DOHH2 (cell line): Measurements from ENCODE around the gene HLA-E.

Source experiments
- H3F3A ChIP-seq: fragments of 200-600 bp; sonication (generic), shearing (Covaris generic); 2 replicates; pipeline ENCODE4 v1.6.0; 2016; ENCODE audit warnings: antibody characterized with exemption, mild to moderate bottlenecking; ENCODE audit not compliant: control insufficient read depth, insufficient read depth
- H3K27ac ChIP-seq: fragments of 200-600 bp; sonication (generic); 2 replicates; pipeline ENCODE4 v1.5.1; 2014; ENCODE audit warnings: low read depth, mild to moderate bottlenecking, low read length, moderate library complexity
- H3K27me3 ChIP-seq: fragments of 200-600 bp; sonication (generic); 2 replicates; pipeline ENCODE4 v1.6.1; 2014; ENCODE audit warnings: mild to moderate bottlenecking, low read length, mixed read lengths; ENCODE audit not compliant: control insufficient read depth
- H3K36me3 ChIP-seq: fragments of 200-600 bp; sonication (generic); 2 replicates; pipeline ENCODE4 v1.6.1; 2014; ENCODE audit warnings: mild to moderate bottlenecking, low read length, moderate library complexity, mixed read lengths; ENCODE audit not compliant: control insufficient read depth
- H3K4me1 ChIP-seq: fragments of 200-600 bp; sonication (generic); 2 replicates; pipeline ENCODE4 v1.6.1; 2014; ENCODE audit warnings: mild to moderate bottlenecking, low read length, mixed read lengths; ENCODE audit not compliant: control insufficient read depth
- H3K4me2 ChIP-seq: fragments of 200-600 bp; sonication (generic); 2 replicates; pipeline ENCODE4 v1.6.0; 2014; ENCODE audit warnings: mild to moderate bottlenecking, low read length, moderate library complexity
- H3K4me3 ChIP-seq: fragments of 200-600 bp; sonication (generic); 2 replicates; pipeline ENCODE4 v1.5.1; 2014; ENCODE audit warnings: mild to moderate bottlenecking, low read length, mixed read lengths
- H3K79me2 ChIP-seq: fragments of 200-600 bp; sonication (generic); 2 replicates; pipeline ENCODE4 v1.6.1; 2014; ENCODE audit warnings: mild to moderate bottlenecking, low read length, mixed read lengths; ENCODE audit not compliant: control insufficient read depth
- H3K9me2 ChIP-seq: fragments of 200-600 bp; sonication (generic); replicated peaks from 2 replicates; pipeline ENCODE4 v1.6.1; 2014; ENCODE audit warnings: mild to moderate bottlenecking, low read length, mixed read lengths; ENCODE audit not compliant: control insufficient read depth
- H3K9me3 ChIP-seq: fragments of 200-600 bp; sonication (generic); 2 replicates; pipeline ENCODE4 v1.6.1; 2014; ENCODE audit warnings: antibody characterized with exemption, low read length, mixed read lengths; ENCODE audit not compliant: control insufficient read depth, insufficient read depth
- H4K20me1 ChIP-seq: fragments of 200-600 bp; sonication (generic); 2 replicates; pipeline ENCODE4 v1.6.0; 2014; ENCODE audit warnings: low read depth, mild to moderate bottlenecking, antibody characterized with exemption, low read length, moderate library complexity; ENCODE audit not compliant: control insufficient read depth, insufficient read depth
- EZH2phosphoT487 ChIP-seq: fragments of 200-600 bp; sonication (generic); IDR thresholded peaks from 2 replicates; pipeline ENCODE4 v1.6.1; 2017; ENCODE audit warnings: borderline replicate concordance, mild to moderate bottlenecking, antibody characterized with exemption, low read length, moderate library complexity, mixed read lengths
- TF ChIP-seq, protein P1 (sequence below): fragments of 200-600 bp; sonication (generic); IDR thresholded peaks from one replicate; pipeline ENCODE4 v1.5.1; 2014; ENCODE audit warnings: antibody characterized with exemption, mild to moderate bottlenecking, low read depth, low read length; ENCODE audit not compliant: poor library complexity, severe bottlenecking

Gene HLA-E

DNA sequence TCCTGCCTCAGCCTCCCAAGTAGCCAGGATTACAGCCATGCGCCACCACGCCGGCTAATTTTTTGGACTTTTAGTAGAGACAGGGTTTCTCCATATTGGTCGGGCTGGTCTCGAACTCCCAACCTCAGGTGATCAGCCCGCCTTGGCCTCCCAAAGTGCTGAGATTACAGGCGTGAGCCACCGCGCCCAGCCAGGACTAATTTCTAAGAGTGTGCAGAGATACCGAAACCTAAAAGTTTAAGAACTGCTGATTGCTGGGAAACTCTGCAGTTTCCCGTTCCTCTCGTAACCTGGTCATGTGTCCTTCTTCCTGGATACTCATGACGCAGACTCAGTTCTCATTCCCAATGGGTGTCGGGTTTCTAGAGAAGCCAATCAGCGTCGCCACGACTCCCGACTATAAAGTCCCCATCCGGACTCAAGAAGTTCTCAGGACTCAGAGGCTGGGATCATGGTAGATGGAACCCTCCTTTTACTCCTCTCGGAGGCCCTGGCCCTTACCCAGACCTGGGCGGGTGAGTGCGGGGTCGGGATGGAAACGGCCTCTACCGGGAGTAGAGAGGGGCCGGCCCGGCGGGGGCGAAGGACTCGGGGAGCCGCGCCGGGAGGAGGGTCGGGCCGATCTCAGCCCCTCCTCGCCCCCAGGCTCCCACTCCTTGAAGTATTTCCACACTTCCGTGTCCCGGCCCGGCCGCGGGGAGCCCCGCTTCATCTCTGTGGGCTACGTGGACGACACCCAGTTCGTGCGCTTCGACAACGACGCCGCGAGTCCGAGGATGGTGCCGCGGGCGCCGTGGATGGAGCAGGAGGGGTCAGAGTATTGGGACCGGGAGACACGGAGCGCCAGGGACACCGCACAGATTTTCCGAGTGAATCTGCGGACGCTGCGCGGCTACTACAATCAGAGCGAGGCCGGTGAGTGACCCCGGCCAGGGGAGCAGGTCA lies at the start of gene HLA-E:
Gene HLA-E (plus strand): TSS at position 429 of the 945 bp plus-strand sequence. CDS start 23 bp downstream, at position 452.
- no peaks in the 10 kb centered on the region for H3K9me2 ChIP-seq
- TF ChIP-seq, protein P1, sequence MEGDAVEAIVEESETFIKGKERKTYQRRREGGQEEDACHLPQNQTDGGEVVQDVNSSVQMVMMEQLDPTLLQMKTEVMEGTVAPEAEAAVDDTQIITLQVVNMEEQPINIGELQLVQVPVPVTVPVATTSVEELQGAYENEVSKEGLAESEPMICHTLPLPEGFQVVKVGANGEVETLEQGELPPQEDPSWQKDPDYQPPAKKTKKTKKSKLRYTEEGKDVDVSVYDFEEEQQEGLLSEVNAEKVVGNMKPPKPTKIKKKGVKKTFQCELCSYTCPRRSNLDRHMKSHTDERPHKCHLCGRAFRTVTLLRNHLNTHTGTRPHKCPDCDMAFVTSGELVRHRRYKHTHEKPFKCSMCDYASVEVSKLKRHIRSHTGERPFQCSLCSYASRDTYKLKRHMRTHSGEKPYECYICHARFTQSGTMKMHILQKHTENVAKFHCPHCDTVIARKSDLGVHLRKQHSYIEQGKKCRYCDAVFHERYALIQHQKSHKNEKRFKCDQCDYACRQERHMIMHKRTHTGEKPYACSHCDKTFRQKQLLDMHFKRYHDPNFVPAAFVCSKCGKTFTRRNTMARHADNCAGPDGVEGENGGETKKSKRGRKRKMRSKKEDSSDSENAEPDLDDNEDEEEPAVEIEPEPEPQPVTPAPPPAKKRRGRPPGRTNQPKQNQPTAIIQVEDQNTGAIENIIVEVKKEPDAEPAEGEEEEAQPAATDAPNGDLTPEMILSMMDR, result no peak
- TF ChIP-seq EZH2phosphoT487, result no peak
- H4K20me1 ChIP-seq, result peaks cover 16% of the 10 kb centered on the region; the same call in 1 of the 2 replicates
- peaks cover 38% of the 10 kb centered on the region for H3K36me3 ChIP-seq
- H3K4me3 ChIP-seq, result peak within 1 kb of the TSS; percentile 87
- peaks cover 18% of the 10 kb centered on the region for H3K79me2 ChIP-seq
- peak within 1 kb of the TSS; percentile 77 for H3K4me2 ChIP-seq
- H3K27me3 ChIP-seq, result peaks cover 9% of the 10 kb centered on the region; the same call in 1 of the 2 replicates
- H3K9me3 ChIP-seq, result no peaks in the 10 kb centered on the region
- H3K27ac ChIP-seq, result peak within 1 kb of the TSS; percentile 68
- H3K4me1 ChIP-seq, result peaks cover 14% of the 10 kb centered on the region
- H3F3A ChIP-seq, result peaks cover 6% of the 10 kb centered on the region

DNA sequence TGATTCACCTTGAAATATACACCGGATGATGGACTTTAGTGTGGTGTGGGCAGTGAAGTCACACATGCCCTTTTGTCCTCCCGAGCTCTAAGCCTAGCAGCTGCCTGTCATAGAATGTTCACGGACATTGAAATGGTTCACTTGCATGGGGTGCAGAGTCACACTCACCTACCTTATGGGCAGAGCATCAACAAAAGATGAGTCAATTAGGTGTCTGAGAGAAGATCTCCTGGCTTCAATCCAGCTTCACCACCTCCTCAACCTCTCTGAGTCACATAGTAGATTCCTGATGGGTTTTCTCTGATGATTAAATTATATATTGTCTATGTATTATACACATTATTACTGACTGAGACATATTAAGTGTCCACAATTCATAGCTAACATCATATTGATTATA lies 48.1 kb upstream of the HLA-E start:
- H3K27ac ChIP-seq, result no peak overlapping the region
- H3K9me2 ChIP-seq, result no peaks in the 10 kb centered on the region
- no peak overlapping the region for H3K4me2 ChIP-seq
- H3K9me3 ChIP-seq, result no peaks in the 10 kb centered on the region
- H3K36me3 ChIP-seq, result no peaks in the 10 kb centered on the region
- no peaks in the 10 kb centered on the region for H3K79me2 ChIP-seq
- no peaks in the 10 kb centered on the region for H3K4me1 ChIP-seq
- H3K4me3 ChIP-seq, result no peak overlapping the region
- TF ChIP-seq, protein P1, result no peak
- no peak for TF ChIP-seq EZH2phosphoT487
- peaks cover 47% of the 10 kb centered on the region for H3K27me3 ChIP-seq
- no peaks in the 10 kb centered on the region for H3F3A ChIP-seq
- no peaks in the 10 kb centered on the region for H4K20me1 ChIP-seq

DNA sequence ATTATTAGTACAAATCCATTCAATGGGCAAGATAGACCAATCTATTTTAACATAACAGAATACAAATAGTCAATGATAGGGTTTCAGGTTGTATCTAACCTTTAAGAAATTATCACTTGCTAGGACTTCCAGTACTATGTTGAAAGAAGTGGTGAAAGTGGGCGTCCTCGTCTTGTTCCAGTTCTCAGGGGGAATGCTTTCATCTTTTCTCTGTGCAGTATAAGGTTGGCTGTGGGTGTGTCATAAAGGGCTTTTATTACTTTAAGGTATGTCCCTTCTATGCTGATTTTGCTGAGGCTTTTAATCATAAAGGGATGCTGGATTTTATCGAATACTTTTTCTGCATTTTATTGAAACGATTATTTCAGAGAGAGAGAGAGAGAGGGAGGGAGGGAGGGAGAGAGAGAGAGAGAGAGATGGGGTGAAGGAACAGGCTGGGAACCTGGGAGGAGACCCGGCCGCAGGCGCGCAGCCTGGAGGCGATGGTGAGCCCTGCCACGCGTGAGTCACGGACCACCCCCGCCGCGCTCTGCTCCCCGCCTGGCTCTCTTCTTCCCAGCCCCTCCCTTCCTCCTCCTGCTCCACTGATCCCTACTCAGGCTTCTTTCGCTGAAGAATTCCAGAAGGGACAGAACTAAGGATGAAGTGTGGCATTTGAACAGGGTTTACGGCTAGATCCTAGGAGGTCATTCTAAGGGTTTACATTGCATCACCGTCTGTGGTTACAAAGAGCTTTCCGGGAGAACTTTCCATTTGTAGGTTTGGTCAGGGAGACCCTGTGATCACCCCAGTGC lies 45.5 kb upstream of the HLA-E start:
- H3K4me1 ChIP-seq, result no peaks in the 10 kb centered on the region
- TF ChIP-seq, protein P1, result no peak
- no peak for TF ChIP-seq EZH2phosphoT487
- H3K4me3 ChIP-seq, result no peak overlapping the region
- no peaks in the 10 kb centered on the region for H3F3A ChIP-seq
- H3K9me3 ChIP-seq, result no peaks in the 10 kb centered on the region
- peaks cover 57% of the 10 kb centered on the region for H3K27me3 ChIP-seq
- H3K36me3 ChIP-seq, result no peaks in the 10 kb centered on the region
- H4K20me1 ChIP-seq, result no peaks in the 10 kb centered on the region
- H3K4me2 ChIP-seq, result no peak overlapping the region
- H3K9me2 ChIP-seq, result no peaks in the 10 kb centered on the region
- H3K79me2 ChIP-seq, result no peaks in the 10 kb centered on the region
- H3K27ac ChIP-seq, result no peak overlapping the region
